PFSK-1 (cell line): Measurements from ENCODE around the gene SYT13.

ENCODE experiments used
- FOXP2 ChIP-seq: optimal IDR thresholded peaks from 2 replicates; pipeline ENCODE3; 2011; ENCODE audit warnings: borderline replicate concordance, control low read depth, inconsistent platforms; ENCODE audit not compliant: insufficient read depth; ENCODE audit errors: extremely low read length, extremely low read depth
- POLR2AphosphoS5 ChIP-seq: IDR thresholded peaks from 2 replicates; pipeline ENCODE4 v1.6.1; 2012; ENCODE audit warnings: low read depth, mild to moderate bottlenecking, control low read depth, low read length, moderate library complexity
- SIN3A ChIP-seq: IDR thresholded peaks from 2 replicates; pipeline ENCODE4 v1.6.1; 2012; ENCODE audit warnings: mild to moderate bottlenecking, low read length, moderate library complexity, borderline replicate concordance; ENCODE audit not compliant: insufficient read depth
- TAF1 ChIP-seq: IDR thresholded peaks from 2 replicates; pipeline ENCODE4 v1.6.1; 2012; ENCODE audit warnings: low read length, control low read depth, borderline replicate concordance; ENCODE audit not compliant: insufficient read depth
- TF ChIP-seq, protein P1 (sequence below), 2 experiments: IDR thresholded peaks; 2 replicates each; pipeline versions ENCODE4 v1.6.1 to v1.8.0; 2011 to 2012; ENCODE audit warnings: low read depth in 2 of 2, low read length in 2 of 2, control low read depth in 1 of 2, inconsistent platforms in 1 of 2, mild to moderate bottlenecking in 1 of 2, moderate library complexity in 1 of 2; ENCODE audit not compliant: insufficient read depth in 1 of 2

Gene SYT13

DNA sequence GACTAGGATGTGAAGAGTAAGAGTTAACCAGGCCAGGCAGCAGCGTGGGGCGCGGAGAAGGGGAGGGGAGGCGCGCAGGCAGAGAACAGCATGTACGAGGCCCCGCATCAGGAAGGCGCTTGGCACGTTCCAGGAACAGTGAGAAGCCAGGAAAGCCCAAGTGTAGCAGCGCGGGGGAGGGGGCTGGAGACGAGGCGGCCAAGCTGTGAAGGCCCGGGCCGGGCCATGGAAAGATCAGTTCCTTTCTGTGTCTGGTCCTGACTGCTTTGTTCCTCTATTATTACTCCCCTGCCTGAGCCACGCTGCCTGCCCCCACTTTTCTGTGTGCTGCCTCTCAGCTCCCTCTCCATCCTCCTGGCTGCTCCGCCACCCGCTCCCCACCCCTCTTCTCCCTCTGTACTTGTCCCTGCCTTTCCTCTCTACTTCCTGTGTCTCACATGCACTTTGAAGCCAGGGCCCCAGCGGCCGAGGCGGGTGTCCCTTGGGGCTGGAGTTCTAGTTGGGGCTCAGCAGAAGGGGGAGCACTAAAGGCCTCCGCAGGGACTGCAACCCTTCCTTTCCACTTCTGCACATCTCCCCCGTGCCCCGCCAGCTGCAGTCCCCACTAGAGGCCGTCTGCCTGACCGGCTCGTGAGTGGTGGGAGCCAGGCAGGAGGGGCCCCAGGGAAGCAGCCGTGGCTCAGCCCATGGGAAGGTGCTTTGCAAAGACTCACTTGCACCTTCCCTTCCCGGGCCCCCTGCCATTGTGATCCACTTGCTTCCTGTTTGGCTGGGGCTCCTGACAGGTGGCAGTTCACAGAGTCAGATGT lies 76.0 kb downstream of the SYT13 start:
- TF ChIP-seq SIN3A (no peak), POLR2AphosphoS5 (no peak), FOXP2 (no peak), TAF1 (no peak)
- TF ChIP-seq, protein P1, sequence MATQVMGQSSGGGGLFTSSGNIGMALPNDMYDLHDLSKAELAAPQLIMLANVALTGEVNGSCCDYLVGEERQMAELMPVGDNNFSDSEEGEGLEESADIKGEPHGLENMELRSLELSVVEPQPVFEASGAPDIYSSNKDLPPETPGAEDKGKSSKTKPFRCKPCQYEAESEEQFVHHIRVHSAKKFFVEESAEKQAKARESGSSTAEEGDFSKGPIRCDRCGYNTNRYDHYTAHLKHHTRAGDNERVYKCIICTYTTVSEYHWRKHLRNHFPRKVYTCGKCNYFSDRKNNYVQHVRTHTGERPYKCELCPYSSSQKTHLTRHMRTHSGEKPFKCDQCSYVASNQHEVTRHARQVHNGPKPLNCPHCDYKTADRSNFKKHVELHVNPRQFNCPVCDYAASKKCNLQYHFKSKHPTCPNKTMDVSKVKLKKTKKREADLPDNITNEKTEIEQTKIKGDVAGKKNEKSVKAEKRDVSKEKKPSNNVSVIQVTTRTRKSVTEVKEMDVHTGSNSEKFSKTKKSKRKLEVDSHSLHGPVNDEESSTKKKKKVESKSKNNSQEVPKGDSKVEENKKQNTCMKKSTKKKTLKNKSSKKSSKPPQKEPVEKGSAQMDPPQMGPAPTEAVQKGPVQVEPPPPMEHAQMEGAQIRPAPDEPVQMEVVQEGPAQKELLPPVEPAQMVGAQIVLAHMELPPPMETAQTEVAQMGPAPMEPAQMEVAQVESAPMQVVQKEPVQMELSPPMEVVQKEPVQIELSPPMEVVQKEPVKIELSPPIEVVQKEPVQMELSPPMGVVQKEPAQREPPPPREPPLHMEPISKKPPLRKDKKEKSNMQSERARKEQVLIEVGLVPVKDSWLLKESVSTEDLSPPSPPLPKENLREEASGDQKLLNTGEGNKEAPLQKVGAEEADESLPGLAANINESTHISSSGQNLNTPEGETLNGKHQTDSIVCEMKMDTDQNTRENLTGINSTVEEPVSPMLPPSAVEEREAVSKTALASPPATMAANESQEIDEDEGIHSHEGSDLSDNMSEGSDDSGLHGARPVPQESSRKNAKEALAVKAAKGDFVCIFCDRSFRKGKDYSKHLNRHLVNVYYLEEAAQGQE (IDR thresholded peaks at IDR 0.05; ENCODE audit: insufficient read depth in 1 of 2, low read depth in 2 of 2, low read length in 2 of 2): no peak

DNA sequence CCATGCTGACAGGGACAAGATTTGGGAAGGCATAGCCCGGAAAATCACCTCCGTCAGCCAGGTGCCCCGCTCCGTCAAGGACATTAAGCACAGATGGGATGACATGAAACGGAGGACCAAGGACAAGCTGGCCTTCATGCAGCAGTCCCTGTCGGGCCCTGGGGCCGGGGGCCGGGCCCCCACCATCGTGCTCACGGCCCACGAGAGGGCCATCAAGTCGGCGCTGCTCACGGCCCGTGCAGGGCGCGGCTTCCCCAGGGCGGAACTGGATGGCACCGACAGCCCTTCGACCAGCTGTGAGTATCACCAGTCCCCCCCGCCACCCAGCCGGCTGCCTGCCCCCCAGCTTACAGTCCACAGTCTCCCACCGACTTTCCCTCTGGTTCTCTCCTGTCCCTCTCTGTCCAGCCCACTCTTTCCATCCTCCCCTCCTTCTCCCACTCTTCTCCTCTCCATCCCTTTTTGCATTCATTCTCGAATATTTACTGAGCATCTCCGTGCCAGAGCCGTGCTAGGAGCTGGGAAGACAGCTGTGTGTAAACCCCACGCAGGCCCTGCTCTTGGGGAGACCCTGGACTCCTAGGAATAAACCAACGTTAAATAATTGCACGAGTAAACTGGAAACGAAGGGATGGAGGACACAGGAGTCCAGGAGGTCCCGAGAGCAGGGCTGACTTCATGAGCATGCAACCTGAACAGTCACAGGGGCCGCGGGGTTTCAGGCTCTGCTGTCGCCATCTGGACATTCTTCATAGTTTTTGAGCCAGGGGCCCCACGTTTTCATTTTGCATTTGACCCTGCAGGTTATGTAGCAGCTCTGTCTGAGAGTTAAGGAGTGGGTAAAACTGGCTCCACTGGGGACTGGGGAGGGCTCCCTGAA lies 76.9 kb downstream of the SYT13 start:
- TF ChIP-seq POLR2AphosphoS5 (no peak), SIN3A (no peak), TAF1 (no peak), FOXP2 (no peak)
- TF ChIP-seq, protein P1 (IDR thresholded peaks at IDR 0.05; ENCODE audit: insufficient read depth in 1 of 2, low read depth in 2 of 2, low read length in 2 of 2): no peak

DNA sequence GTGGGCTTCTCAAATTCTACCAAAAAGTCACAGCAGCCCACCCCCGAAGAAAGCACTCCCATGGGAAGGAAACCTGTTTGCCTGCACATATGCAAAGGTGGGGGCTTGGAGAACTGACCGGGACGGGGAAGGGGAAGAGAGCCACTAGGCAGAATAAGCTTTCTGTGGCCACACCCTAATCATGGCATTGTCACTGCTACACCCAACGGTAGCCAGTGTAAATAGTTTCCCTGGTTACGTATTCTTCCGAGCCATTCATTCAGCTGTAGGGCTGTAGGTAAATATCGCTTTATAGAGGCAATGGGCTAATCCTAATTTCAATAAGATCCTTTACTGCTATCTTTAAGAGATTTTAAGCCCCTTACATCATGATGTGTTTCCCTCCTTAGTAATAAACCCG lies 78.0 kb downstream of the SYT13 start:
- no peak for TF ChIP-seq SIN3A
- no peak for TF ChIP-seq FOXP2
- TF ChIP-seq POLR2AphosphoS5: no peak
- TF ChIP-seq, protein P1 (IDR thresholded peaks at IDR 0.05; ENCODE audit: insufficient read depth in 1 of 2, low read depth in 2 of 2, low read length in 2 of 2): no peak
- TF ChIP-seq TAF1: no peak

DNA sequence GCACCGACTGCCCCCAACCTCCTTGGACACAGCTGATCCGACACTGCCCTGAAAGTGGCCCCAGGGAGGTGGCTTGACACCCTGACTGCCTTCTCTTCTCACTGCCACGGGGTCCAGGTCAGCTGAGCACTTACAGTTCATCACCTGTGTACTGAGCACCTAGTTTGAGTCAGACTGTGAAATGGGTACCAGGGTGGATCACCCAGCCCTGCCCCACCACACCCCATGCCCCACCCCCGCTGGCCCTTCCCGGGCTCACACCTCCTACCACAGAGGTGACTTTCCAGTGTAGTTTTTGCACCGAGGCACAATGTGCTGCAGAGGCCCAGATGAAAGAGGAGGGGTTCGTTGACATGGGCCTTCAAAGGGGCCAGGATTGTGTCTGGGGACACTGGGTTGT lies 80.2 kb downstream of the SYT13 start:
- TF ChIP-seq SIN3A: no peak
- TF ChIP-seq POLR2AphosphoS5: no peak
- TF ChIP-seq FOXP2: no peak
- TF ChIP-seq, protein P1 (IDR thresholded peaks at IDR 0.05; ENCODE audit: insufficient read depth in 1 of 2, low read depth in 2 of 2, low read length in 2 of 2): no peak
- TF ChIP-seq TAF1: no peak
